NCI-H1436 (cell line): ENCODE results near the gene TCFL5.

ENCODE experiments used
- DNase-seq: peaks from one replicate; lab custom pipeline; 2025; lab: John Stamatoyannopoulos, UW

Gene TCFL5

DNA sequence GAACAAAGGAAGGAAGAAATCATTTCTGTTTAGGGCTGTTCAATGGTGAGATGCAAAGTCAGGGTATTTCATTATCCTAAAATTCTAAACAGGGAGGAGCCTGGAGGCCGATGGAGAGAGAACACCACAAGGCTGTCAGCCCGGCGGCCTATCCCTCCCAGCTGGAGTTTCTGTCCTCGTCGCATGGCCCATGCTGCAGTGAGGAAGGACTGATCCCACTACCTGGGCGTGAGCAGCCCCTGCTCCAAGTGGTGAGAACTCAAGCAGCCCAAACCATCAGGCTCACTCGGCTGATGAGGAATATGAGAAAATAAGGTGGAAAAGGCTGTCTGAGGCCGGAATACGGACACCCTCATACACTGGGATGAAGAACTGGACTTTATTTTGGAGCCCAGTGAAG is 33.9 kb upstream of the TCFL5 start:
- no peak for DNase-seq

DNA sequence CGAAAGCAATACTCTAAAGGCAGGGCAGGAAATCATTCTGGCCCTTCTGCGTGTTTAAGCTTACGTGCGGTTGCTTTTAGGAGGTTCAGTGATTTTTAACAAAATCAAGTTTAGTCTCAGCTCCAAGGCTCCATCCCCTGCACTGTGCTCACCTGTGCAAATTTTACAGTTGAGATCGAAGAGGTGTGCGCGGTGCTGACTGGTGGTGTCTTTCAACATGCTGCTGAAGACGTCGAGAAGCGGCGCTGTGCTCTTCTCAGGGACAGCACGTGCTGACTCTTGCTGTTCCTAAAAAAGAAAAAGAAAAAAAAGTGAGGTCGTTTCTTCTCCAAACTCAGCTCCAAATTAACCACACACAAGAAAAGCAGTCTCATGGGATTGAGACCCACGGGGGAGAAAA is 32.6 kb upstream of the TCFL5 start:
- DNase-seq, result no peak

GRCh38 chr20:62893700-62894099 is 32.1 kb upstream of the TCFL5 start:
- no peak for DNase-seq

DNA sequence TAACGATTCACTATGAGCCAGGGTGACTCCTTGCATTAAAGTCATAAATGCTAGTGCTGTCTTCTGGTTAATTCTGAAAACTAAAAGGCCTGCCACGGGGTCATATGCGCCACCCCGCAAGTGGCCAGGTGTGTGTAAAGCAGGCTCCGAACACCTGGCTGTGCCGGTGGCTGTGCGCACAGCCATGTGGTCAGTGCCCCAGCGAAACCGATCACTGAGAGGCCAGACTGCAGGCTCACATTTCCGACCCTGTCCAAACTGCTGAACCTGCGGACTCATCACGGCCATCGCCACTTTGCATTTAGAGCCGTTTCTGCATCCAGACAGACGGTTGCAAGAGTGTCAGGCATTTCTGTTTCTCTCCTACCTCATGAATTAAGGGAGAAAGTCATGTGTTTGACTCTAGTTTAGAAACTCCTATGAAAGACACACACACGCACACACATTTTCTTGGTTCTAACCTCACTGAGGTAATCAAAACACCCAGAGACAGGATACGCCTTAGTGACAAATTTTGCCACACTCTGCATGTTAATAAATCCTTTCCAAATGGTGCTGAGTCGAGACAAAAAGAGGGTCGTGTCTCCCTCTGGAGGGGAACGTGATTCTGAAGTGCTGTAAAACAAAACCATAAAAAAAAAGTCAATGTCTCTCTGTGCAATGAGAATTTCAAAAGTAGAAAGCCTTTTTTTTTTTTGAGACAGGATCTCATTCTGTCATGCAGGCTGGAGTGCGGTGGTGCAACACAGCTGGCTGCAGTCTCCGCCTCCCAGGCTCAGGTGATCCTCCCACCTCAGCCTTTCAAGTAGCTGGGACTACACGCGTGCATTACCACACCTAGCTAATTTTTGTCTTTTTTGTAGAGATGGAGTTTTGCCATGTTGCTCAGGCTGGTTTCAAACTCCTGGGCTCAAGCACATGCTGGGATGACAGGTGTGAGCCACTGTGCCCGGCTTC is 31.0 kb upstream of the TCFL5 start:
- DNase-seq, result no peak

- no peak for DNase-seq
Measured at GRCh38 chr20:62891111-62891510, 29.5 kb upstream of the TCFL5 start.

DNA sequence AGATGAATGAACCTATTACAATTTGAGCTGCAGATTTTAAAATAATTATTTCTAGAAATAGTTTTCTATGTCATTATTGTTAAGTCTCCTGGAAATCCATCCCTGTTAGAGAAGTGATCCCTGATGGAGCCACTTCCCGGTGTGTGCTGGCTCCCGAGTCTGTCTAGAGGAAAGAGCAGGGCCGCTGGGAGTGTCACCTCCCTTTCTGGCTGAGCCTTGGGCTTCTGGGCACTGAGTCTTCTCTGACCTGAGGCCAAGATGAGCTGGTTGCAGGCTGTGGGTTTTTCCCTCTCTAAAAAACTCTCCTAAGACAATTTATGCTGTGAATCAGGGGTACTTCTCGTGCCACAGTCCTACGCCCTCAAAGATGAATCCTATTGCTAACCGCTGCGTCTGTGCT is 28.8 kb upstream of the TCFL5 start:
- DNase-seq, result no peak

GRCh38 chr20:62889871-62890270 is 28.2 kb upstream of the TCFL5 start:
- DNase-seq, result no peak

DNA sequence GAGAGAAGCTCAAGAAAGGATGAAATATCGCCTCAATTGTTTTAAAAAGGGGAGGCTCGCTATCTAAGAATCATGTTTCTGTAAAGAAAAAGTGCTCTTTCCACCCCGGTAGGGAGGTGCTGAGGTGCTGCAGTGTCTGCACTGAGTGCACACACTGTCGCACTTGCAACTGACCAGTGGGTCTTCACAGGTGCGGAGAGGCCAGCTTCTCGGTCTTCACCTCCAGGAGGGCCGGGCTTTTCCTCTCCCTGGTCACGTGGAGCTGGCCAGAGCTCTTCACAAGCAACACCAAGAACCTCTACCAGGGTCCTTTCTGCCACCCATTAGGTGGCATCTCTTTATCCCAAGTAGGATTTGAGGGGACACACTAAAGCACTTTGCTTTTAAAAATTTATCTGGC is 27.8 kb upstream of the TCFL5 start:
- no peak for DNase-seq

DNA sequence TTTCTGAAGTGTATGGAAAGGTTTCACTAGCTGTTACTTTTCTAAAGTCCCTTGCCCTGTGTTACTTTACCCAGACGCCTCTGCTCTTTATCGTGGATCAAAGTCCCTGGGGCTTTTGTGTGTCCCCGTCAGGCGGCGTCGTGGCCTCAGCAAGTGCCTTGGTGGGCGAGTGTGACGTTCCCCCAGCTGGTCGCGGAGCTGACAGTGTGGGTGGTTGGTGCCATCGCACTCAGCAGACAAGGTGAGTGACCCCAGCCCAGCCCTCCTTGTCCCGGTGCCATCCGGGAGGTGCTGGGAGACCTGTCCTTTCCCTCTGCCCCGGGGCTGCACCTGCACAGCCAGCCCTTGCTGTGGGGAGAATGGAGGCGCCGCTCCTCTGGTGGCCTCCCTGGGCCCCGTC is 27.3 kb upstream of the TCFL5 start:
- DNase-seq, result no peak

DNA sequence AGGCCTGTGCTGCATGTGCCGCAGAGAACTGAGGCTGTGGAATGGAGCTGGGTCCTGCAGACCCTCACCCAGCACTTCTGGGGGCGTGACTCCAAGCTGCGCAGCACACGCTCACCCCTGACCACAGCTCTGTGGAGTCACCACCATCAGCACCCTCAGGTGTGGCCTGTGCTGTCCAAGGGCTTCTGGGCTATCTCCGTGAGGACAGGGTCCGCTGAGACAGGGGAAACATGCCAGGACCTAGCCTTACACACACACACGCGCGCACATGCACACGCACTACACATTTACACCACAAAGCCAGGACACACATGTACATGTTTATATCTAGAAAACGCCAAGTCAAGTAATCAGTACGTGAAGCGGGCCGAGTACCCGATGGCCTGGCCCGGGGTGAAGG is 26.8 kb upstream of the TCFL5 start:
- no peak for DNase-seq

DNA sequence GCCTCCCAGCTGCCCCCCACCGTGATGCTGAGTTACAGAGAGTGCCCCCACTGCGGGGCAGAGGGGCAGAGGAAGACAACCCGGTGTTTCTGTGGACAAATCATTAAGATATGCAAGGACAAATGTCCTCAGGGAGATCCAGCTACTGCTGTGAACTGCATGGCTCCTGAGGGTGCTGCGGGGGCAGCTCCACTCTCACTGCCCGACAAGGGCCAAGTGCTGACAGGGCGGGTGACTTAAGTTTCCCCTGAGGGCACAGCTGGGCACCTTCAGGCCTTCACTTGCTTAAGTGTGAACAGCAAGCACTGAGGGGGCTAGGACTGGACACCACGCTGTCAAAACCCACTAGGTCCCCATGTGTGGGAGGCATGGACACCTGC is 26.2 kb upstream of the TCFL5 start:
- no peak for DNase-seq

- peak; percentile 30 for DNase-seq
Measured at GRCh38 chr20:62887152-62887859, 25.7 kb upstream of the TCFL5 start.

- no peak for DNase-seq
Measured at GRCh38 chr20:62886709-62887058, 25.1 kb upstream of the TCFL5 start.

GRCh38 chr20:62885896-62886708 is 24.5 kb upstream of the TCFL5 start:
- DNase-seq, result peak; percentile 28

GRCh38 chr20:62885046-62885895 is 23.6 kb upstream of the TCFL5 start:
- DNase-seq, result no peak

DNA sequence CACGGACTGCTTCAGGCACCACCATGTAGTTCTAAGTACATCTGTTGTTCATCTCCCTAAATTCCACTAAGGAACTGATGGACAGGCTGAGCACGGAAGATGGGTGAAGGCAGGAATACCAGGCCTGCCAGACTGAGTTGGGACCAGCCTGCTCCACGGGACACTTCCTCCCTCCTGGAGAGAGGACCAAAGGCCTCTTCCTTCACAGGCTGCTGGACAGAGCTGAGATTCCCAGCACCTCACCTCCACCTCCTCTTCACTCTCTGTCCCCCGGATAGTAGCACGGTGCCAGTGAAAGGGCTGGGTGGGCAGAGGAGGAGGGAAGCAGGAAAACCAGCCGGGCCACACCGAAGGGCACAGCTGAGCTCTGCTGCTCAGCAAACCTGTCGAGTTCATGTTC is 22.9 kb upstream of the TCFL5 start:
- no peak for DNase-seq

DNA sequence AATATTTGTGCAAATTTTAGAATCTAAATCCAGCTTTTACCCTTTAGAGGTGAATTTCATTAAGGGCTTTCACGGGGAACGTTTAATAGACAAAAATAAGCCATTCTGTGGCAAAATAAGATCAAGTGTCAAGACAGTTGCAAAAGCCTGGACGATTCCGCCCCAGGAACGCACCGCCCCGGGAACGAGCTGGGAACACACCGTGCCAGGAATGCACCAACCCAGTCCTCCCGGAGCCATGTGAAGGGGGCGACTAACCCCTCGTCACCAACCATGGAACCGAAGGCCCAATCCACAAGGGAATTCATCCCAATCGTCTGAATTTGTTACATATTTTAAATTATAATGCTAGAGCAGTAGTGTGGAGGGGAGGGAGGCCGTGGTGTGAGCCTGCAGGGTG is 20.8 kb upstream of the TCFL5 start:
- no peak for DNase-seq

GRCh38 chr20:62881662-62882395 is 20.2 kb upstream of the TCFL5 start:
- no peak for DNase-seq

- DNase-seq, result no peak
Measured at GRCh38 chr20:62880935-62881661, 19.5 kb upstream of the TCFL5 start.
